ENCODE measurements around the gene NRN1. TPM values are rescaled to one million over a fixed set of nuclear protein-coding genes. Genes with fewer than 3 reads are reported as not detected.
A peak's percentile ranks its signal among the peaks of the same experiment; 100 is the strongest.

Gene NRN1
- total RNA-seq, 4 donors from 2014 or later: 1.4 to 2.8 TPM; not detected in 2

- H3K36me3 ChIP-seq: no peaks in the 10 kb centered on the region
- H3K27ac ChIP-seq: peak overlapping the region in 2 of 4 donors; percentile 13 to 31
- TF ChIP-seq CTCF (IDR thresholded peaks at IDR 0.05) (no peak), POLR2A (IDR thresholded peaks at IDR 0.05) (no peak)
- no peak for DNase-seq
- H3K9me3 ChIP-seq: peaks cover 0 to 52% (median 0%) of the 10 kb centered on the region in 4 donors
- H3K4me3 ChIP-seq: peak overlapping the region; percentile 3 to 41 (median 22)
- peaks cover 0 to 86% of the 10 kb centered on the region in 2 donors for H3K27me3 ChIP-seq
- peaks cover 0 to 53% (median 19%) of the 10 kb centered on the region in 4 donors for H3K4me1 ChIP-seq
Observed at GRCh38 chr6:6003621-6004366, 2.9 kb downstream of the NRN1 start.

GRCh38 chr6:6002848-6003620, 3.7 kb downstream of the NRN1 start:
- peak overlapping the region in 3 of 4 donors; percentile 3 to 41 (median 17) for H3K4me3 ChIP-seq
- peak overlapping the region in 2 of 4 donors; percentile 13 to 31 for H3K27ac ChIP-seq

GRCh38 chr6:6002005-6002847, 4.5 kb downstream of the NRN1 start:
- TF ChIP-seq POLR2A (IDR thresholded peaks at IDR 0.05): no peak
- TF ChIP-seq CTCF (IDR thresholded peaks at IDR 0.05): no peak
- peaks cover 0 to 45% (median 13%) of the 10 kb centered on the region in 4 donors for H3K4me1 ChIP-seq
- H3K4me3 ChIP-seq: peak overlapping the region in 1 of 4 donors; percentile 16
- peaks cover 0 to 48% (median 0%) of the 10 kb centered on the region in 4 donors for H3K9me3 ChIP-seq
- no peaks in the 10 kb centered on the region for H3K36me3 ChIP-seq
- DNase-seq: no peak
- no peak overlapping the region for H3K27ac ChIP-seq
- H3K27me3 ChIP-seq: peaks cover 0 to 84% of the 10 kb centered on the region in 2 donors

More at GRCh38 chr6:6002848-6003620, 3.7 kb downstream of the NRN1 start:
- peaks cover 0 to 48% (median 0%) of the 10 kb centered on the region in 4 donors for H3K9me3 ChIP-seq
- TF ChIP-seq CTCF (IDR thresholded peaks at IDR 0.05) (no peak), POLR2A (IDR thresholded peaks at IDR 0.05) (no peak)
- H3K4me1 ChIP-seq: peaks cover 0 to 48% (median 13%) of the 10 kb centered on the region in 4 donors
- H3K36me3 ChIP-seq: no peaks in the 10 kb centered on the region
- H3K27me3 ChIP-seq: peaks cover 0 to 84% of the 10 kb centered on the region in 2 donors
- DNase-seq: no peak

GRCh38 chr6:6001443-6001842, 5.3 kb downstream of the NRN1 start:
- Histone ChIP-seq H3K27ac (no peak overlapping the region), H3K4me1 (peaks cover 0 to 47% (median 16%) of the 10 kb centered on the region in 4 donors), H3K27me3 (peaks cover 0 to 84% of the 10 kb centered on the region in 2 donors), H3K4me3 (no peak overlapping the region), H3K9me3 (peaks cover 0 to 48% (median 0%) of the 10 kb centered on the region in 4 donors), H3K36me3 (no peaks in the 10 kb centered on the region)
- TF ChIP-seq POLR2A (IDR thresholded peaks at IDR 0.05) (no peak), CTCF (IDR thresholded peaks at IDR 0.05) (no peak)
- DNase-seq: no peak
